Vagina (tissue), 2 donors: ENCODE measurements around the gene RSBN1.

Experiments used
- CTCF ChIP-seq, 3 experiments: fragments of 450-650 bp in 2 of 3; fragments of 200-600 bp in 1 of 3; sonication (generic) in 1 of 3; IDR thresholded peaks; one replicate each; pipeline ENCODE4 v1.5.1; 2017 to 2019; ENCODE audit warnings: antibody characterized with exemption in 3 of 3, mild to moderate bottlenecking in 2 of 3, moderate library complexity in 2 of 3
- POLR2A ChIP-seq, 2 donors: fragments of 450-650 bp; IDR thresholded peaks; one replicate each; pipeline ENCODE4 v1.6.1; 2017; ENCODE audit warnings: antibody characterized with exemption in 2 of 2, mild to moderate bottlenecking in 2 of 2, moderate library complexity in 2 of 2

GRCh38 chr1:113782406-113782805 is 29.9 kb downstream of the RSBN1 start:
- TF ChIP-seq CTCF (IDR thresholded peaks at IDR 0.05) (no peak), POLR2A (IDR thresholded peaks at IDR 0.05) (no peak)
